OCI-LY1 (cell line): ENCODE data around the gene LNPK.

Experiments
- CTCF ChIP-seq: fragments of 200-600 bp; sonication (generic), shearing (Covaris generic); IDR thresholded peaks from 2 replicates; pipeline ENCODE4 v1.5.1; 2017; ENCODE audit warnings: mild to moderate bottlenecking, antibody characterized with exemption, low read length, moderate library complexity, mixed read lengths
- EZH2 ChIP-seq: fragments of 200-600 bp; sonication (generic), shearing (Covaris generic); IDR thresholded peaks from 2 replicates; pipeline ENCODE4 v1.8.0; 2017; ENCODE audit warnings: borderline replicate concordance, mixed run types, mild to moderate bottlenecking, antibody characterized with exemption, low read length, moderate library complexity, mixed read lengths

- no peak for TF ChIP-seq EZH2
- TF ChIP-seq CTCF, result no peak
These were observed 20.0 kb upstream of the LNPK start for GRCh38 chr2:176022048-176022447.
